Nucleus accumbens (tissue), 56 donors: ENCODE data around the gene FAM222A.
A peak's percentile ranks its signal among the peaks of the same experiment; 100 is the strongest.

Experiments
- DNase-seq, 56 donors: peaks; one replicate each; lab custom pipeline; 2025; lab: John Stamatoyannopoulos, UW

FAM222A gene

DNA sequence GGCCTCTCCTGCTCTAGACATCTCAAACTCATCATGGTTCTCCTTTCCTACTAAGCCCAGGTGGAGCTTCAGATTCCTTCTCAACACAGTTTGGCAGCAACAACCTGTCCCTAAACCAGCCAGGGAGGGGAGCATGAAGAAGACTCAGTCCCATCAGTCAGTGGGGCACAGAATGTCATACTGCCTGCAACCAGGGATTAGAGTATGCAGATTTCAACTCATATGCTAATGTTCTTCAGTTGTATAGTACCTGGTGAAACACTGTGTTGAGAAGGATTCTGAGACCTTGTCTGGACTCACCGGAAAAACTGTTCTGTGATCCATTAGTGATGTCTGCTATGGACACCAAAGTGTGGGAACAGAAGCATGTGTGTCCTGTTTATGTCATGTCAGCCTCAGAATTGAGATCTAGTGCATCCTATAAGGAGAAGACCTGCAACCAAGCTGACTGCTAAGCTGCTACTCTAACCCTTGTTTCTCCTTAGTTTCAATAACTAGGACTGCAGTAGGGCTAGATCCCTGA is 76.0 kb downstream of the FAM222A start:
- no peak for DNase-seq

GRCh38 chr12:109792992-109793391 is 79.4 kb downstream of the FAM222A start:
- DNase-seq = no peak

DNA sequence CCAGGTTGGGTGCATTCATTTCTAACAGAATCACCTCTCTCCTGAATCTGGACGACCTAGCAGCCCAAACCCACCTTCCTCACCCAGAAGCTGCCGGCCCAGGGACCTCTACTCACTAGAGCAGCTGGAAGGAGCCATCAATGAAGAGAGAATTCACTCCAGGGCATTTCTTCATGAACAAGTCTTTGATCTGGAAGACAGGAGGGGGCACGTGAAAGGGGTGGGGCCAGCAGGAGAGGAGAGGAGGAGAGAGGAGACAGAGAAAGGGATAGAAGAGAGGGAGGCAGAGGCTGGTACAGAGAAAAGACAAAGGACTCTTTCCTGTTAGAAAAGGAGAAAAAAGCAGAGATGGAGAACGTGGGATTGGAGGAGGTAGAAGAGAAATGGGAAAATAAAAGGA is 79.8 kb downstream of the FAM222A start:
- no peak for DNase-seq

DNA sequence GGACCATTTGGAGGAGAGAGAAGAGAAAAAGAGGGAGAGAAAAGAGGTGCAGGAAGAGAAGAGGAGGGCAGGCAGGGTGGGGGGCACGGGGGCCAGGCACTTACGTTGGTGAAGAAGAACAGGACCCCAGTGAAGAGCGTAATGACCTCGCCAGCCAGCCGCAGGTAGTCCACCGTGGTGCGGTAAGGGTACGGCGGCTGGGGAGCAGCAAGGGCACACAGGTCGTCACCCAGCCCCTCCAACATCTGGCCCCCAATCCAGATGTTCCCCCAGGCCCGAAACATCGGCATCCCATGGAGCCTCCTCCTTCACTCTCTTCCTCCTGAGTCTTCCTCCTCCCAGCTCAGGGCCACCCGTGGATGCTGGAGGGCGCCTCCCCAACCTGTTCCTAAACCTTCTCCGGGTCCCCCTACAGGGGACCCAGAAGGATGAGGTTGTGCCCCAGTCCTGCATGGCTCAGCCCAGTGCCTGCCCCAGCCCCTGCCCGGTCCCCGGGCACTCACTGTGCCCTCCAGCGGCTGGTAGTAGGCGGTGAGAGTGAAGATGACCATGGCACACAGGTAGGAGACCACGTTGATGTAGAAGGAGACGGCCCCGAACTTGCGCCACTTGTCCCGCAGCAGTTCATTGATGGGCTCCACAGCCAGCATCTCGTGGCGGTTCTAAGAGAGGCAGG is 80.3 kb downstream of the FAM222A start:
- DNase-seq = no peak

DNA sequence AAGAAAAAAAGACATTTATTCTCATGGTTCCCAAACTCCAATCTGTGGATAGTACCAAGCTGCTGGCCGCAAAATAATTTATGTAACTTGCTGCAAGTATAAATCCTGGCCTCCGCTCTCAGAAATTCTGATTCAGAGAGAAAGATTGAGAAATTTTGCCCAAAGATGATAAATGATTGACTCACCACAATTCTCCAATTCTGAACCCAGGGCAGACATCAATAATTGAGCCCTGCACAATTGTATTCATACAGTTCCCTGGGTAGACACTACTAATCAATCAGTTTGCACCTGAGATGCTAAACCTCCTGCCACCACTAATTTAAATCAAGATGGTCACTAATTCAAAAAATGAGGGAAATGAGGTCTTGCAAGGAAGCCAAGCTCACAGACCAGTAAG is 81.4 kb downstream of the FAM222A start:
- DNase-seq = no peak

DNA sequence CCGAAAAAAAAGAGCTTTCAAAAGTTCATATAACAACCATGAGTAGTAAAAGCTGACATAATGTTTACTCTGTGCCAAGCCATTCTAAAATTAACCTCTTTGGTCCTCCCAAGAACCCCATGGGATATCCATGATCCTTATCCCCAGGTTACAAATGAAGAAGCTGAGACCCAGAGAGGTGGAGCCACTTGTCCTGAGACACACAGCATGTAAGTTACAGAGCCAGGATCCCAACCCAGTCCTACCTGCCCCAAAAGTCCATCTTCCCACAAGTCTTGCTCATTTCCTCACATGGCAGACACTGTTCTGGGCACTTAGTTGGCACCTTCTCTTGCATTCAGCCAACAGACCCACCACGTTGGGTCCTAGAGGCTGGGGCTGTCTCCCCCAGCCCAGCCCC is 82.4 kb downstream of the FAM222A start:
- DNase-seq = no peak

GRCh38 chr12:109797905-109798669 is 84.5 kb downstream of the FAM222A start:
- DNase-seq = peak in 3 of 56 donors; percentile 1 to 8 (median 1)

- no peak for DNase-seq
These were observed 85.1 kb downstream of the FAM222A start for GRCh38 chr12:109798691-109799090.

- no peak for DNase-seq
These were observed 86.9 kb downstream of the FAM222A start for GRCh38 chr12:109800536-109800935.

- no peak for DNase-seq
These were observed 89.2 kb downstream of the FAM222A start for GRCh38 chr12:109802828-109803227.

- no peak for DNase-seq
These were observed 90.1 kb downstream of the FAM222A start for GRCh38 chr12:109803678-109804077.

DNA sequence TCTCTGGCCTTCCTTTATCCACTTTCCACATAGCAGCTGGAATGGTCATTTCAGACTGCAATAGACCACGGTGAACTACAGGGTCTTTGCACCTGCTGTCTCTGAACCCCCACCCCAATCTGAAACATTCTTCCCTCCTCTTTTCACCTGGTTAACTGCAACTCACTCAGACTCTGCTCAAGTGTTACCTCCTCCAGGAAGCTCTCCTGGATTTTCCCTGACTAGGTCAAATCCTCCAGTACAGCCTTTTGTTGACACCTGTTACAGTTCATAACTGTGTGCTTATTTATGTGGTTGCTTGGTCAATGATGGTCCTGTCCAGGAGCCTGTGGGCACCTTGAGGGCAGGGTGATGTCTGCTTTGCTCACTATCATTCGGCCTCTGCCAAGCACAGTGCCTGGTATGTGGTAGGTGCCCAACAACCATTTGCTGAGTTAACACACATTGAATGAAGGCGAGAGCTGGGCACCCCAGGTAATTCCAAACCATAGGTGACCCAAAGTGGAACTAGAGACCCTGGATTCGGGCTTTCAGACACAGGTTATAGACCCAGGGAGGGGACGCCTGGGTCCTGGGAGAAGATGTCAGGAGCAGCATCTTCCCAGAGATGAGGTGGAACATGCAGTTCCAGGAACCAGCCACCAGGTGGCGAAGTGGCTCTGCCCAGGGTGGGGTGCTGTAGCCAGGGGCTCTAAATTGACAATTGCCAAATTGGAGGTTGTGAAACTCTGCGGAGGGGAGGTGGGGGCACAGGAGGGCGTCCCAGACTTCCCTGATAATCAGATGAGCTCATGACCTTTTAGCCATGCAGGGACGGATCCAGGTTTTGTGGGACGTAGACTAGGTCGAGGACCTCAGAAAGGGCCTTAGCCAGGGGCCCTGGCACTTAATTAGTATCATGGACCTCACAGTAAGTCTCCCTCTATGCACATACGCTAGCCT is 91.5 kb downstream of the FAM222A start:
- DNase-seq = peak in 47 of 56 donors; percentile 2 to 80 (median 41)

DNA sequence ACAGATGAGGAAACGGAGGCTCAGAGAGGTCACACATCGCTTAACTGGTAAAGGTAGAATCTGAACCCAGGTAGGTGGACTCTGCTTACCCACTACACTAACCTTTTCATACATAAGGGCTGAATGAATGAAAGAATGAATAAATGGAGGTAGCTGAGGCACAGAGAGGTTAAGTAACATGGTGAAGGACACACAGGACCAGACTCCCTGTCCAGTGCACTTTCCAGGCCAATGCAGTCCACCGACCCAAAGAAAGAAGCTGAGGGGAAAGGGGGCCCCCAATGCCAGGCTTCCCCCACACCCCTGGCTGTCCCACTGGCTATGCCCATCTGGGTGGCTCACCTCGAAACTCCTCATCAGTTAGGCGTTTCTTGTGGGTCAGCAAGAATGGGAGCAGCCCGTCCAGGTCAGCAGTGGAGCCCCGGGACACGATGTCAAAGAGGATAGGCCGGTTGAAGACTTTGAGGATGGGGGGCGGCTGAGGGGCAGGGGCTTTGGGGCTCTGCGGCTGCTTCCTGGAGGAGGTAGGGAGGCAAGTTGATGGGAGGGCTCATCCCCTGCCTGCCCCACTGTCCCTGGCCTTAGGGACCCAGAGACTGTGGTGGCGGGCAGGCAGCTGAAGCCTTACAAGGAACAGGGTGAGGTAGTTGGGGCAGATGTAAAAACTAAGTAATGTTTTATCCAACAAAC is 94.5 kb downstream of the FAM222A start:
- no peak for DNase-seq

DNA sequence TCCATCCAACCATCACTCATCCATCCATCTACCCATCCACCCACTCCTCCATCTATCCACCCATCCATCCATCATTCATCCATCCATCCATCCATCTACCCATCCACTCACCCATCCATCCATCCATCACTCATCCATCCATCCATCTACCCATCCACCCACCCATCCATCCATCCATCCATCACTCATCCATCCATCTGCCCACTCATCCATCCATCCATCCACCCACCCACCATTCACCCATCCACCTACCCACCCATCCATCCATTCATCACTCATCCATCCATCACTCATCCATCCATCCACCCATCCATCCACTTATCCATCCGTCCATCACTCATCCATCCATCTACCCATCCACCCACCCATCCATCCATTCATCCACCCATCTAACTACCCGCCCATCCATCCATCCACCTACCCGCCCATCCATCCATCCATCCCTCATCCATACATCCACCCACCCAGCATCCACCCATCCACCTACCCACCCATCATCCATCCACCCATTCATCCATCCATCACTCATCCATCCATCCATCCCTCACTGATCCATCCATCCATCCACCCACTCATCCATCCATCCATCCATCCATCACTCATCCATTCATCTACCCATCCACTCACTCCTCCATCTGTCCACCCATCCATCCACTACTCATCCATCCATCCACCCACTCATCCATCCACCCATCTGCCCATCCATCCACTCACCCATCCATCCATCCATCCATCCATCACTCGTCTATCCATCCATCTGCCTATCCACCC is 95.4 kb downstream of the FAM222A start:
- no peak for DNase-seq

DNA sequence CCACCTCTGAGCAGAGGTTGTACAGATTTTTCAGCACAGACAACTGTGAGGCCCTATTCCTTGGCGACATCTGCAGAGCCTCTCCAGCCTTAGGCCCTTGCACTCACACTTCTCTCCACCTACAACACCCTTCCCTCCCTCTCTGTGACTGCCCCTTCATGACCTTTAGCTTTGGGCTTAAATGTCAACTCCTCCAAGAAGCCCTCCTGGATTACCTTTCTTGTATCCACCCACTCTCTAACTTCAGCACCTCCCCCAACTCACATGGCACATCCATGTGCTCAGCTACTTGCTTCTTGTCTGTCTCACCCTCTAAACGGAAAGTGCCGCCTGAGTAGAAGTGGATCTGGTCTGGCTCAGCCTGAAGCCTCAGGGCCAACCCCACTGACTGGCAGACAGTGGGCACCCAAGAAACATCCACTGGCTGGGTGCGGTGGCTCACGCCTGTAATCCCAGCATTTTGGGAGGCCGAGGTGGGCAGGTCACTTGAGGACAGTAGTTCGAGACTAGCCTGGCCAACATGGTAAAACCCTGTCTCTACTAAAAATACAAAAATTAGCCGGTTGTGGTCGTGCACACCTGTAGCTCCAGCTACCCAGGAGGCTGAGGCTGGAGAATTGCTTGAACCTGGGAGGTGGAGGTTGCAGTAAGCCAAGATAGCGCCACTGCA is 97.5 kb downstream of the FAM222A start:
- DNase-seq = no peak

GRCh38 chr12:109811624-109811995 is 98.0 kb downstream of the FAM222A start:
- DNase-seq = no peak

DNA sequence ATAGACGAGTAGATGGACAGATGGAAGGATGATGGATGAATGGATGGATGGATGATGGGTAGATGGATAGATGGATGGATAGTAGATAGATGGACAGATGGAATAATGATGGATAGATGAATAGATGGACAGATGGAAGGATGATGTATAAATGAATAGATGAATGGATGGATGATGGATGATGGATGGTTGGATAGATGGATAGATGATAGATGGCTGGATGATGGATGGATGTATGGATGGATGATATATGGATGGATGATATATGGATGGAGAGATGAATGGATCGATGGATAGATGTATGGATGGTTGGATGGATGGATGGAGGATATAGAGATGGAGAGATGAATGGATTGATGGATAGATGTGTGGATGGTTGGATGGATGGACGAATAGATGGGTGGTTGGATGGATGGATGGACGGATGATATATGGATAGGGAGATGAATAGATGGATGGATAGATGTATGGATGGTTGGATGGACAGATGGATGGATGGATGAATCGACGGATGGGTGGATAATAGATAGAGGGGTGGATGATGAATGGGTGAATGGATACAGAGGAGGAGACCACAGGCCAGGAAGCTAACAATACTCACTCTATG is 100.3 kb downstream of the FAM222A start:
- DNase-seq = no peak

DNA sequence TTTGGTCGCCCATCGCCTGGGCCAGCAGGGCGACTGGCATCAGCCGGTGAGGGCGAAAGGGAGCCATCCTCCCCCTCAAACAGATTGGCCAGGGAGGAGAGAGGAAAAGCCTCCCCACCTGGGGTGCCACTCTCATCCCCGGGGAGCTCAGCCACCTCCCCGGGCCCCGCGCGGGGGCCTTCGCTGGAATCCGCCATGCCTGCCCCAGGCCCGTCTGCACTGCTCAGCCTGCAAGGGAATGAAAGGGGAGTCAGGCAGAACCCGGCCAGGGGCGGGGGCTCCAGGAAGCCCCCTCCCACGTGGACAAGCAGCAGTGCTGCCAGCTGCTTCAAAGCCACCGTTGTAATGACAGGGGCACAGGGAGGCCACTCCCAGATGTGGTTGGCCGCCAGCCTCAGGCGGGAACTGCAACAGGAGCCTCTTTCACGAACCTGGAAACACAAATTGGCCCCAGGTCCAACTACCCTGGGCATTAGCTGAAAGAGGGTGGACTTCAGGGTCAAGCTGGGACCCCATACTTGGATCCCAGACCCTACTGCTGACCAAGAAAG is 101.0 kb downstream of the FAM222A start:
- no peak for DNase-seq
